ENCODE measurements around the gene FILIP1L.

FILIP1L gene

DNA sequence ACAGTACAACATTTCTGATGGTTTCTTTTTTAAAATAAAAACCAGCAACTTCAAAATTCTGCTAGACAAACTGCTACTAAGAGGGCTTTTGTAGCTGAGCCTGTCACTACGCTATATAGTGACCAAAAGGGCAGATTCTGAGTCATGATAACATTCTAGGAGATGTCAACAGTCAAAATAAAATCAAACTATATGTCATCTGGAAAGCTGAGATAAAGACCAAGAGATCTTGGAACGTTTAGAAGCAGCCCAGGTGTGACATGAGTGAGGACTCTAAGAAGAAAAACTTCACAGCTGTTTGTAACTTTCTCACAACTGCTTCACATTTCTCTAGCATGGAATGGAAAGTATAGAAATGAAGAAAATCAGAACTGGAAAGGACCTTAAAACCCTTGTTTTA, 84.6 kb downstream of the FILIP1L start:
- DNase-seq (ENCODE audit: low spot score), result peak; percentile 7

DNA sequence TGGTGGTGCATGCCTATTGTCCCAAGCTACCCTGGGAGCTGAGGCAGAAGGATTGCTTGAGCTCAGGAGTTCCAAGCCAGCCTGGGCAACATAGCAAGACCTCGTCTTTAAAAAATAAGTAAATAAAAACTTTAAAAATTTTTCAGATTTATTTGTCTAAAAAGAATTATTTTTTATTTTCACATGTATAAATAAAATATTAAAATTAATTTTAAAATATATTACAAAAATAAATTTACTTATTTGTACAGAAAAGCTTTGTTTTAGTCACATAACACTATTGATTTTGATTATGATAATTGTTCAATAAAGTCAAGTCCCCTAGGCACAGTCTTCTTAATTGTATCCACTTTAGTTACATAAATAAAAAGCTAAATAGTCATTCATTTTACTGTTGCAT, 85.2 kb downstream of the FILIP1L start:
- DNase-seq (ENCODE audit: low spot score), result no peak
- TF ChIP-seq, protein P1, sequence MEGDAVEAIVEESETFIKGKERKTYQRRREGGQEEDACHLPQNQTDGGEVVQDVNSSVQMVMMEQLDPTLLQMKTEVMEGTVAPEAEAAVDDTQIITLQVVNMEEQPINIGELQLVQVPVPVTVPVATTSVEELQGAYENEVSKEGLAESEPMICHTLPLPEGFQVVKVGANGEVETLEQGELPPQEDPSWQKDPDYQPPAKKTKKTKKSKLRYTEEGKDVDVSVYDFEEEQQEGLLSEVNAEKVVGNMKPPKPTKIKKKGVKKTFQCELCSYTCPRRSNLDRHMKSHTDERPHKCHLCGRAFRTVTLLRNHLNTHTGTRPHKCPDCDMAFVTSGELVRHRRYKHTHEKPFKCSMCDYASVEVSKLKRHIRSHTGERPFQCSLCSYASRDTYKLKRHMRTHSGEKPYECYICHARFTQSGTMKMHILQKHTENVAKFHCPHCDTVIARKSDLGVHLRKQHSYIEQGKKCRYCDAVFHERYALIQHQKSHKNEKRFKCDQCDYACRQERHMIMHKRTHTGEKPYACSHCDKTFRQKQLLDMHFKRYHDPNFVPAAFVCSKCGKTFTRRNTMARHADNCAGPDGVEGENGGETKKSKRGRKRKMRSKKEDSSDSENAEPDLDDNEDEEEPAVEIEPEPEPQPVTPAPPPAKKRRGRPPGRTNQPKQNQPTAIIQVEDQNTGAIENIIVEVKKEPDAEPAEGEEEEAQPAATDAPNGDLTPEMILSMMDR (IDR thresholded peaks at IDR 0.05; ENCODE audit: extremely low read depth, missing control alignments), result no peak

More for the DNA sequence above, 84.6 kb downstream of the FILIP1L start:
- TF ChIP-seq, protein P1 (IDR thresholded peaks at IDR 0.05; ENCODE audit: extremely low read depth, missing control alignments), result no peak

DNA sequence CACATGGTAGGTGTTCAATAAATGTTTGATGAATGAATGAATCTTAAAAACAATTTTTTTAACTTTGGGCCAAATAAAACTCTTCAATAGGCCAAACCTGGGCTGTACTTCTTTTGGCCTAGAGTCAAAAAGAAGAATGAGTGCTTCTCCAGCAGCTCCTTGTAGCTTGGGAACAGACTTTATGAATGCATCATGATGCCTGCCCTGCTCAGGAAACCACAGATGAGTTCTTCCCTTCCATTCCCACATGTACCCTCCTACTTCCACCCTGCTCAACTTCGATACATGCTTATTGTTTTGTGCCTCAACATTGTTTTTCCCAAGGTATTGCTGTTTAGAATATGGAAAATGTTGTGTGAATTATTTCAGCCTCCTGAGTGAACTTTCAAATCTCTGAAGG, 87.0 kb downstream of the FILIP1L start:
- TF ChIP-seq, protein P1 (IDR thresholded peaks at IDR 0.05; ENCODE audit: extremely low read depth, missing control alignments), result no peak
- no peak for DNase-seq (ENCODE audit: low spot score)

DNA sequence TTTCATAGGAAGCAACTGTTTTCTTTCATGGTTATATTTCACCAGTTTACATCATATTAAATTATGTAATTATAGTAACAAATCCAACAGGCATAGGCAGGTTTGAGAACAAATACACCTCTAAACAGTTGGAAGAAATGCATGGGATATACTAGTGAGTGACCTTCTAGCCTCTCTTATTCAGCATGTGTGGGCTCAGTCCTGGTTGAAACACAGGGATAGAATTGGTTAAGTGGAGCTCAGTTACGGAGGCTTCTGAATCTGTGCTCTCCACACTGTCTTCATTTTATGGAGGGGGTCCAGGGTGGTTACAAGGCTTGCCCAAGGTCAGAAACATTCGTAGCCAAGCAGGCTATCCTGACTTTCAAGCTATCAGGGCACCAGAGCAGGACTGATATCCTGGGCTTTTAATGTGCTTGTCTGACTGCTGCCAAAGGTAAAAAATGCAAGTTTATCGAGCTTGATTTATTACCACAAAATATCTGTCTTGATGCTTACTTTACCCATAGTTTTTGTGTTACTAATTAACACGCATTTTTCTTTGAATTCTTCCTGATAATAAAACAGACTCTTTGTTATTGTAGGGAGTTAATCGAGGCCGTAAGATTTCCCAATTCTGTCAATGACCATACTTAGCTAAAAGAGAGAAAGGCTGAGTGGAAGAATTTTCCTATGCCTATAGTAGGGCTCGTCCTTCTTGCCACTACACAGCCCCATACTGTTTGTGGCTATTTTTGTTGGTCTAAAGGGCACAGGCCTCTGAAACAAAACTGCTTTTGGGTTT, 89.6 kb downstream of the FILIP1L start:
- TF ChIP-seq, protein P1 (IDR thresholded peaks at IDR 0.05; ENCODE audit: extremely low read depth, missing control alignments), result no peak
- DNase-seq (ENCODE audit: low spot score), result no peak

DNA sequence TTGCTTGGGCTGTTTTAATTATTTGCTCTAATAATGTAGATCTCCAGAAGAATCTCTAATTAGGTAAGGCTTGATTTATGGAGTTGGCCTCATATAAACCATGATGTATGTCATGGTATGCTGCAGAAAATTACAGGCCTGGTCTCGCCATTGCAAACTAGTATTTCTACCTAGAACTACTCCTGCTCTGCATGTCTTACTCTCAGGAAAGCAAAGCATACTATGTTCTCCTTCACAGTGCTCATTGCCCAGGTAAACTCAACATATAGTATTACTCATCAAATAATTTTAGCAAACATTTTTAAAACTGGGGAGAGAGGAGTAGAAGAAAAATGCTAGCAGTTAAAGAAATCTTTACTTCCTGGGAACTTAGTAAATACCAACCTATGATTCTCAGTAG, 90.7 kb downstream of the FILIP1L start:
- no peak for DNase-seq (ENCODE audit: low spot score)
- TF ChIP-seq, protein P1 (IDR thresholded peaks at IDR 0.05; ENCODE audit: extremely low read depth, missing control alignments), result no peak

DNA sequence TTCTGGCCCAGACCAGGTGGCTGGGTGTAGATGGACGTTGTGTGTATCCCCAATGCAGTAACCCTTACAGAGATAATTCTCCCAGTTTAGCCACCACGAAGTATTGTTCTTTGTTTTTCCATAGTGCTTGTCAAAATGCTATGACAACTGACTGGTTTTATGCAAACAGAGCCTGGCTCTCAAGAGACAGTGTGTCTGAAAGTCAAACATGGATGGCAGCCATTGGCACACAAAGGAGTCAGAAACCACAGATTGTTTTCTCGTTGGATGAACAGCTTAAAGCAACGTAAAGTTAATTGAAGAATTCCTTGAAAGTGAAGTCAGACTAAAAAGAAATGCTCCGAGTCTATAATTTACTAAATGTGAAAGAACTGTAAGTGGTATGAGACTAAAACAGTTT, 91.2 kb downstream of the FILIP1L start:
- DNase-seq (ENCODE audit: low spot score), result no peak

DNA sequence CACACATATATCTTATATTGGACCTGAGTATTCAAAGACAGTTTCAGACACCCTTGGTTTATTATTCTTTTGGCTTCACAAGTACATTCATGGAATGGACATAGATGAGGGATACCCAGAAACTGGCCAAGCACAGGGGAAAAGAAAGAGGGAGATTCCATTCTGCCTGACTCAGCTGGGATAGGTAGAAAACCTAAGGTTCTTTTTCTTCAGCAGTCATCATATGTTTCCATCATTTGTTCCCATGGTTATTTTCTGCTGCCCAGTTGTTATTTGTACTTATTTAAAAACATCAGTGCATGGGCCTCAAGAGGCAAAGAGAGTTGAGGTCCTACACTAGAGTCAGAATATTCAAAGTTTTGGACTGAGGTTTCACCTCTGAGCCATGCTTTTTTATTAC, 91.8 kb downstream of the FILIP1L start:
- TF ChIP-seq, protein P1 (IDR thresholded peaks at IDR 0.05; ENCODE audit: extremely low read depth, missing control alignments), result no peak
- DNase-seq (ENCODE audit: low spot score), result no peak

More for the DNA sequence above, 91.2 kb downstream of the FILIP1L start:
- TF ChIP-seq, protein P1 (IDR thresholded peaks at IDR 0.05; ENCODE audit: extremely low read depth, missing control alignments), result no peak
